ENCODE results near the gene UBN2.
A peak's percentile ranks its signal among the peaks of the same experiment; 100 is the strongest.

UBN2 gene

GRCh38 chr7:139231513-139232376, 708 bp downstream of the UBN2 start:
- Histone ChIP-seq H3K27ac (ENCODE audit: low read length) (no peak overlapping the region), H3K4me3 (ENCODE audit: low read length) (peak overlapping the region; percentile 75)
- DNase-seq (ENCODE audit: low read depth, low spot score), result peak; percentile 1

GRCh38 chr7:139232377-139232717, 1.3 kb downstream of the UBN2 start:
- Histone ChIP-seq H3K27me3 (ENCODE audit: control insufficient read depth, insufficient read depth, low read length) (no peaks in the 10 kb centered on the region), H3K4me3 (ENCODE audit: low read length) (peak overlapping the region; percentile 75; the same call in 1 of the 2 replicates), H3K9me3 (ENCODE audit: control insufficient read depth, insufficient read depth, low read length) (no peaks in the 10 kb centered on the region), H3K4me1 (ENCODE audit: control insufficient read depth, insufficient read depth, low read length) (no peaks in the 10 kb centered on the region), H3K36me3 (ENCODE audit: control insufficient read depth, insufficient read depth, low read length) (no peaks in the 10 kb centered on the region), H3K27ac (ENCODE audit: low read length) (no peak overlapping the region)
- DNase-seq (ENCODE audit: low read depth, low spot score), result no peak
- WGBS (ENCODE audit: insufficient coverage, insufficient read length), result no CpG with 5 or more reads among the region's 8 CpGs

More at GRCh38 chr7:139231513-139232376, 708 bp downstream of the UBN2 start:
- Histone ChIP-seq H3K36me3 (ENCODE audit: control insufficient read depth, insufficient read depth, low read length) (no peaks in the 10 kb centered on the region), H3K4me1 (ENCODE audit: control insufficient read depth, insufficient read depth, low read length) (no peaks in the 10 kb centered on the region), H3K27me3 (ENCODE audit: control insufficient read depth, insufficient read depth, low read length) (no peaks in the 10 kb centered on the region), H3K9me3 (ENCODE audit: control insufficient read depth, insufficient read depth, low read length) (no peaks in the 10 kb centered on the region)
- WGBS (ENCODE audit: insufficient coverage, insufficient read length), result no CpG with 5 or more reads among the region's 101 CpGs

GRCh38 chr7:139232904-139233303, 1.9 kb downstream of the UBN2 start:
- WGBS (ENCODE audit: insufficient coverage, insufficient read length), result no CpG with 5 or more reads among the region's 2 CpGs
- H3K36me3 ChIP-seq (ENCODE audit: control insufficient read depth, insufficient read depth, low read length), result peaks cover 2% of the 10 kb centered on the region; the same call in 1 of the 2 replicates
- no peak for DNase-seq (ENCODE audit: low read depth, low spot score)
- H3K4me3 ChIP-seq (ENCODE audit: low read length), result no peak overlapping the region
- no peaks in the 10 kb centered on the region for H3K27me3 ChIP-seq (ENCODE audit: control insufficient read depth, insufficient read depth, low read length)
- H3K9me3 ChIP-seq (ENCODE audit: control insufficient read depth, insufficient read depth, low read length), result no peaks in the 10 kb centered on the region
- H3K27ac ChIP-seq (ENCODE audit: low read length), result no peak overlapping the region
- H3K4me1 ChIP-seq (ENCODE audit: control insufficient read depth, insufficient read depth, low read length), result no peaks in the 10 kb centered on the region

GRCh38 chr7:139241258-139241657, 10.2 kb downstream of the UBN2 start:
- no peaks in the 10 kb centered on the region for H3K27me3 ChIP-seq (ENCODE audit: control insufficient read depth, insufficient read depth, low read length)
- no peak overlapping the region for H3K27ac ChIP-seq (ENCODE audit: low read length)
- no peaks in the 10 kb centered on the region for H3K4me1 ChIP-seq (ENCODE audit: control insufficient read depth, insufficient read depth, low read length)
- no peak overlapping the region for H3K4me3 ChIP-seq (ENCODE audit: low read length)
- H3K36me3 ChIP-seq (ENCODE audit: control insufficient read depth, insufficient read depth, low read length), result peaks cover 2% of the 10 kb centered on the region; the same call in 1 of the 2 replicates
- H3K9me3 ChIP-seq (ENCODE audit: control insufficient read depth, insufficient read depth, low read length), result no peaks in the 10 kb centered on the region
- no peak for DNase-seq (ENCODE audit: low read depth, low spot score)

GRCh38 chr7:139242741-139243281, 11.8 kb downstream of the UBN2 start:
- H3K9me3 ChIP-seq (ENCODE audit: control insufficient read depth, insufficient read depth, low read length), result no peaks in the 10 kb centered on the region
- no peak for DNase-seq (ENCODE audit: low read depth, low spot score)
- no peaks in the 10 kb centered on the region; the same call in 1 of the 2 replicates for H3K36me3 ChIP-seq (ENCODE audit: control insufficient read depth, insufficient read depth, low read length)
- no peak overlapping the region for H3K4me3 ChIP-seq (ENCODE audit: low read length)
- WGBS (ENCODE audit: insufficient coverage, insufficient read length), result no CpG with 5 or more reads among the region's 1 CpG
- no peaks in the 10 kb centered on the region for H3K27me3 ChIP-seq (ENCODE audit: control insufficient read depth, insufficient read depth, low read length)
- H3K4me1 ChIP-seq (ENCODE audit: control insufficient read depth, insufficient read depth, low read length), result no peaks in the 10 kb centered on the region
- H3K27ac ChIP-seq (ENCODE audit: low read length), result no peak overlapping the region

- WGBS (ENCODE audit: insufficient coverage, insufficient read length), result no CpG with 5 or more reads among the region's 1 CpG
- no peaks in the 10 kb centered on the region for H3K36me3 ChIP-seq (ENCODE audit: control insufficient read depth, insufficient read depth, low read length)
Measured at GRCh38 chr7:139245401-139245800, 14.4 kb downstream of the UBN2 start.

GRCh38 chr7:139246494-139246893, 15.5 kb downstream of the UBN2 start:
- Histone ChIP-seq H3K9me3 (ENCODE audit: control insufficient read depth, insufficient read depth, low read length) (no peaks in the 10 kb centered on the region), H3K4me3 (ENCODE audit: low read length) (no peak overlapping the region), H3K36me3 (ENCODE audit: control insufficient read depth, insufficient read depth, low read length) (no peaks in the 10 kb centered on the region), H3K4me1 (ENCODE audit: control insufficient read depth, insufficient read depth, low read length) (no peaks in the 10 kb centered on the region), H3K27ac (ENCODE audit: low read length) (no peak overlapping the region), H3K27me3 (ENCODE audit: control insufficient read depth, insufficient read depth, low read length) (no peaks in the 10 kb centered on the region)
- no peak for DNase-seq (ENCODE audit: low read depth, low spot score)
- no CpG with 5 or more reads among the region's 5 CpGs for WGBS (ENCODE audit: insufficient coverage, insufficient read length)

More at GRCh38 chr7:139245401-139245800, 14.4 kb downstream of the UBN2 start:
- Histone ChIP-seq H3K4me1 (ENCODE audit: control insufficient read depth, insufficient read depth, low read length) (no peaks in the 10 kb centered on the region), H3K27ac (ENCODE audit: low read length) (no peak overlapping the region), H3K4me3 (ENCODE audit: low read length) (no peak overlapping the region), H3K27me3 (ENCODE audit: control insufficient read depth, insufficient read depth, low read length) (no peaks in the 10 kb centered on the region), H3K9me3 (ENCODE audit: control insufficient read depth, insufficient read depth, low read length) (no peaks in the 10 kb centered on the region)
- DNase-seq (ENCODE audit: low read depth, low spot score), result no peak

GRCh38 chr7:139246905-139247304, 15.9 kb downstream of the UBN2 start:
- DNase-seq (ENCODE audit: low read depth, low spot score), result no peak
- Histone ChIP-seq H3K4me3 (ENCODE audit: low read length) (no peak overlapping the region), H3K27me3 (ENCODE audit: control insufficient read depth, insufficient read depth, low read length) (no peaks in the 10 kb centered on the region), H3K9me3 (ENCODE audit: control insufficient read depth, insufficient read depth, low read length) (no peaks in the 10 kb centered on the region), H3K4me1 (ENCODE audit: control insufficient read depth, insufficient read depth, low read length) (no peaks in the 10 kb centered on the region), H3K27ac (ENCODE audit: low read length) (no peak overlapping the region), H3K36me3 (ENCODE audit: control insufficient read depth, insufficient read depth, low read length) (no peaks in the 10 kb centered on the region)
- no CpG with 5 or more reads among the region's 5 CpGs for whole genome bisulfite sequencing (ENCODE audit: insufficient coverage, insufficient read length)

GRCh38 chr7:139249179-139249810, 18.3 kb downstream of the UBN2 start:
- Histone ChIP-seq H3K4me1 (ENCODE audit: control insufficient read depth, insufficient read depth, low read length) (no peaks in the 10 kb centered on the region), H3K36me3 (ENCODE audit: control insufficient read depth, insufficient read depth, low read length) (no peaks in the 10 kb centered on the region; the same call in 1 of the 2 replicates), H3K4me3 (ENCODE audit: low read length) (no peak overlapping the region), H3K27me3 (ENCODE audit: control insufficient read depth, insufficient read depth, low read length) (no peaks in the 10 kb centered on the region), H3K27ac (ENCODE audit: low read length) (no peak overlapping the region), H3K9me3 (ENCODE audit: control insufficient read depth, insufficient read depth, low read length) (no peaks in the 10 kb centered on the region)
- no peak for DNase-seq (ENCODE audit: low read depth, low spot score)
- no CpG with 5 or more reads among the region's 4 CpGs for WGBS (ENCODE audit: insufficient coverage, insufficient read length)

GRCh38 chr7:139252451-139252850, 21.4 kb downstream of the UBN2 start:
- DNase-seq (ENCODE audit: low read depth, low spot score), result no peak
- no peaks in the 10 kb centered on the region for H3K9me3 ChIP-seq (ENCODE audit: control insufficient read depth, insufficient read depth, low read length)
- H3K36me3 ChIP-seq (ENCODE audit: control insufficient read depth, insufficient read depth, low read length), result peaks cover 2% of the 10 kb centered on the region; the same call in 1 of the 2 replicates
- no peaks in the 10 kb centered on the region for H3K27me3 ChIP-seq (ENCODE audit: control insufficient read depth, insufficient read depth, low read length)
- no peak overlapping the region for H3K27ac ChIP-seq (ENCODE audit: low read length)
- H3K4me3 ChIP-seq (ENCODE audit: low read length), result no peak overlapping the region
- H3K4me1 ChIP-seq (ENCODE audit: control insufficient read depth, insufficient read depth, low read length), result no peaks in the 10 kb centered on the region
- no CpG with 5 or more reads among the region's 3 CpGs for WGBS (ENCODE audit: insufficient coverage, insufficient read length)

All from iPS DF 6.9 (cell line).